ENCODE results near the gene TMEM271. TPM values are rescaled to one million over a fixed set of nuclear protein-coding genes. Genes with fewer than 3 reads are reported as not detected.

TMEM271 gene
- total RNA-seq: not detected

GRCh38 chr4:576245-576821, at the start of gene TMEM271:
TMEM271 (minus strand) TSS chr4:576295; CDS start chr4:576062, 233 bp downstream.
- intact Hi-C loops (cut with micrococcal nuclease): no loop called here
- Mint-ChIP-seq H3K4me1 (ENCODE audit: low read depth) (peaks cover 13% of the 10 kb centered on the region), H3K9me3 (peaks cover 5% of the 10 kb centered on the region), H3K36me3 (no peaks in the 10 kb centered on the region), H3K4me3 (no peak within 1 kb of the TSS), H3K27ac (no peak within 1 kb of the TSS), H3K27me3 (peaks cover 58% of the 10 kb centered on the region)
- ChIA-PET CTCF (no interaction called here), POLR2A (interaction anchor here (0.6 kb wide), 1 partner anchor 206 kb away, joined by 3 read pairs; no protein-coding TSS in a partner anchor)
- DNase-seq: no peak

- intact Hi-C loops (cut with micrococcal nuclease): no loop called here
- H3K27ac Mint-ChIP-seq: no peak overlapping the region
- H3K36me3 Mint-ChIP-seq: no peaks in the 10 kb centered on the region
- H3K4me1 Mint-ChIP-seq (ENCODE audit: low read depth): no peaks in the 10 kb centered on the region
- no peaks in the 10 kb centered on the region for H3K27me3 Mint-ChIP-seq
- no peak overlapping the region for H3K4me3 Mint-ChIP-seq
- CTCF ChIA-PET: no interaction called here
- DNase-seq: no peak
- no peaks in the 10 kb centered on the region for H3K9me3 Mint-ChIP-seq
- POLR2A ChIA-PET: no interaction called here
Observed at GRCh38 chr4:625631-626161, 49.6 kb upstream of the TMEM271 start.

- no peak within 1 kb of the TSS for H3K27ac Mint-ChIP-seq
- no peaks in the 10 kb centered on the region for H3K4me1 Mint-ChIP-seq (ENCODE audit: low read depth)
- no peaks in the 10 kb centered on the region for H3K36me3 Mint-ChIP-seq
- intact Hi-C loops (cut with micrococcal nuclease): no loop called here
- no peak within 1 kb of the TSS for H3K4me3 Mint-ChIP-seq
- POLR2A ChIA-PET: no interaction called here
- H3K27me3 Mint-ChIP-seq: peaks cover 4% of the 10 kb centered on the region
- H3K9me3 Mint-ChIP-seq: no peaks in the 10 kb centered on the region
- CTCF ChIA-PET: no interaction called here
- DNase-seq: no peak
Observed at GRCh38 chr4:624705-625590, 48.9 kb upstream of the TMEM271 start, which contains the start of gene PDE6B. PDE6B (plus strand) TSS chr4:625573; CDS start chr4:625627, 54 bp downstream.

GRCh38 chr4:623914-624566, 47.9 kb upstream of the TMEM271 start:
- Mint-ChIP-seq H3K9me3 (no peaks in the 10 kb centered on the region), H3K4me1 (ENCODE audit: low read depth) (no peaks in the 10 kb centered on the region), H3K27me3 (peaks cover 6% of the 10 kb centered on the region), H3K27ac (no peak overlapping the region), H3K36me3 (no peaks in the 10 kb centered on the region), H3K4me3 (no peak overlapping the region)
- ChIA-PET CTCF (no interaction called here), POLR2A (no interaction called here)
- intact Hi-C loops (cut with micrococcal nuclease): no loop called here
- DNase-seq: no peak

GRCh38 chr4:622996-623913, 47.2 kb upstream of the TMEM271 start:
- DNase-seq: no peak
- intact Hi-C loops (cut with micrococcal nuclease): no loop called here
- POLR2A ChIA-PET: no interaction called here
- Mint-ChIP-seq H3K4me1 (ENCODE audit: low read depth) (no peaks in the 10 kb centered on the region), H3K36me3 (no peaks in the 10 kb centered on the region), H3K27ac (no peak overlapping the region), H3K9me3 (no peaks in the 10 kb centered on the region), H3K4me3 (no peak overlapping the region), H3K27me3 (peaks cover 6% of the 10 kb centered on the region)
- CTCF ChIA-PET: no interaction called here

- CTCF ChIA-PET: no interaction called here
- intact Hi-C loops (cut with micrococcal nuclease): no loop called here
- no peaks in the 10 kb centered on the region for H3K4me1 Mint-ChIP-seq (ENCODE audit: low read depth)
- no peak for DNase-seq
- no peaks in the 10 kb centered on the region for H3K36me3 Mint-ChIP-seq
- H3K4me3 Mint-ChIP-seq: no peak overlapping the region
- H3K9me3 Mint-ChIP-seq: no peaks in the 10 kb centered on the region
- peaks cover 12% of the 10 kb centered on the region for H3K27me3 Mint-ChIP-seq
- H3K27ac Mint-ChIP-seq: no peak overlapping the region
- POLR2A ChIA-PET: no interaction called here
Observed at GRCh38 chr4:622071-622995, 46.2 kb upstream of the TMEM271 start.

- H3K27ac Mint-ChIP-seq: no peak overlapping the region
- POLR2A ChIA-PET: no interaction called here
Observed at GRCh38 chr4:621296-622070, 45.4 kb upstream of the TMEM271 start.

GRCh38 chr4:620851-621261, 44.8 kb upstream of the TMEM271 start:
- DNase-seq: no peak
- ChIA-PET CTCF (no interaction called here), POLR2A (no interaction called here)
- Mint-ChIP-seq H3K27ac (no peak overlapping the region), H3K9me3 (no peaks in the 10 kb centered on the region), H3K4me3 (no peak overlapping the region), H3K4me1 (ENCODE audit: low read depth) (no peaks in the 10 kb centered on the region), H3K27me3 (peaks cover 12% of the 10 kb centered on the region), H3K36me3 (no peaks in the 10 kb centered on the region)
- intact Hi-C loops (cut with micrococcal nuclease): no loop called here

More at GRCh38 chr4:621296-622070, 45.4 kb upstream of the TMEM271 start:
- H3K36me3 Mint-ChIP-seq: no peaks in the 10 kb centered on the region
- H3K4me3 Mint-ChIP-seq: no peak overlapping the region
- peaks cover 12% of the 10 kb centered on the region for H3K27me3 Mint-ChIP-seq
- CTCF ChIA-PET: no interaction called here
- H3K4me1 Mint-ChIP-seq (ENCODE audit: low read depth): no peaks in the 10 kb centered on the region
- no peak for DNase-seq
- H3K9me3 Mint-ChIP-seq: no peaks in the 10 kb centered on the region
- intact Hi-C loops (cut with micrococcal nuclease): no loop called here

- Mint-ChIP-seq H3K9me3 (no peaks in the 10 kb centered on the region), H3K27me3 (peaks cover 15% of the 10 kb centered on the region), H3K4me3 (no peak overlapping the region), H3K4me1 (ENCODE audit: low read depth) (no peaks in the 10 kb centered on the region), H3K36me3 (no peaks in the 10 kb centered on the region), H3K27ac (no peak overlapping the region)
- DNase-seq: no peak
- intact Hi-C loops (cut with micrococcal nuclease): no loop called here
- ChIA-PET POLR2A (no interaction called here), CTCF (no interaction called here)
Observed at GRCh38 chr4:620201-620600, 44.1 kb upstream of the TMEM271 start.

GRCh38 chr4:617644-618641, 41.8 kb upstream of the TMEM271 start:
- DNase-seq: no peak
- Mint-ChIP-seq H3K4me3 (no peak overlapping the region), H3K9me3 (no peaks in the 10 kb centered on the region), H3K27ac (no peak overlapping the region), H3K36me3 (no peaks in the 10 kb centered on the region), H3K4me1 (ENCODE audit: low read depth) (no peaks in the 10 kb centered on the region), H3K27me3 (peaks cover 18% of the 10 kb centered on the region)
- POLR2A ChIA-PET: no interaction called here
- CTCF ChIA-PET: no interaction called here
- intact Hi-C loops (cut with micrococcal nuclease): no loop called here

Measured in activated CD4-positive, alpha-beta memory T cell treated with anti-CD3 and anti-CD28 coated beads for 36 hours (primary cell).